Iris pigment epithelial cell (primary cell): ENCODE results near the gene ATP2B2.
A peak's percentile ranks its signal among the peaks of the same experiment; 100 is the strongest.
"Not testable (repeated sequence)": the region's sequence is repeated elsewhere in the genome, so short reads cannot be mapped to it uniquely, and the experiment has no call there.

Experiments used
- DNase-seq: peaks from one replicate; pipeline ENCODE4 v3.0.0-alpha.2; 2011; ENCODE audit warnings: low read depth

The ATP2B2 gene

DNA sequence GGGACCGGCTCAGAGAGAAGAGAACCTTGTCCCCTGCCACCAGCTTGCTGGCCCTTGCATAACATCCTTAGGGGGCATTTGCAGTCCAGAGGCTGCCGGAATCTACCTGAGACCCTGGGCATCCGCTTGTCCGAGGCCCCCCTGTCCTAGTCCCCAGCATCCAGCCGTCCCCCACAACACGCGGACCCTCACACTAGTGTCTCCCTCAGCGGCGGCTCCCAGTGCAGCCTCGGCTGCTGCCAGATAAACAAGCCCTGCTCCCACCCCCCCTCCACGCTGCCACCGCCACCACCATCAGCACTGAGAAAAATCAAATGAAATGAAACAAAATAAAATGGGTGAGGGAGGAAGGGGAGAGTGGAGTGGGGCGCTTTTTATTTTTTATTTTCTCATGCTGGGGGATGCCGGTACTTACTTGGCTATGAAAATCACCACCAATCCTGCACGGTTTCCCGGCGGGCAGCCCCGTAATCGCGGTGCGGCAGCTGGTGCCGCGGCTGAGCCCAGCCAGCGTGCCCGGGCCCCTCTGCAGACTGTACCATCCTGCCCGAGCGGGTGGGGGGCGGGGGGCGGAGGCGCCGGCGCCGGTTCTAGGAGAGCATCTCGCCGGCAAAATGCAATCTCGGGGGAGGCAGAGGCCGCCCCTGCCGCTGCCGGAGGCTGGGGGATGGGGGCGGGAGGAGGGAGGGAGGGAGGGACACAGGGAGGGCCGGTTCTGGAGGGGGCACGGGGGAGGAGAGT, at the start of gene ATP2B2:
Gene ATP2B2, minus strand, starts transcription at position 537 of the 741 bp plus-strand sequence. CDS start 56,043 bp downstream, outside the sequence.
- DNase-seq = no peak

DNA sequence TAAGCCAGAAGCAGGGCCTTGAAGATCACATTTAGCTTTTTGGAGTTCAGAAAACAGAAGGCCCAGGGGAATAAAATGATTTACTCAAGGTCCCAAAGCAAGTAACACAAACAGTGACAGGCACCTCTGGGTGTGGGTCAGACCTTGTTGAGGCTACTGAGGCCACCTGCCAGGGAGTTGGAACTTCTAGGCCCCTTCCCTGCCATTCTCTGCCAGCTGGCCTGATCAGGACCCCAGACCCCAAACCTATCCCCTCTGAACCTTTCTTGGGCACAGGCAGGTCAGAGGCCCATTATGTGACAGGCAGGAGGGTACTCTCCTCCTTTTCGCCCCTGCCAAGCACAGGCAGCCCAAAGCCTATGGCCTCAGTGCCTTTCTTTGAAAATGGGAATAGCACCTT, 49.4 kb upstream of the ATP2B2 start:
- DNase-seq = no peak

GRCh38 chr3:10554236-10554611, 48.8 kb upstream of the ATP2B2 start:
- no peak for DNase-seq

DNA sequence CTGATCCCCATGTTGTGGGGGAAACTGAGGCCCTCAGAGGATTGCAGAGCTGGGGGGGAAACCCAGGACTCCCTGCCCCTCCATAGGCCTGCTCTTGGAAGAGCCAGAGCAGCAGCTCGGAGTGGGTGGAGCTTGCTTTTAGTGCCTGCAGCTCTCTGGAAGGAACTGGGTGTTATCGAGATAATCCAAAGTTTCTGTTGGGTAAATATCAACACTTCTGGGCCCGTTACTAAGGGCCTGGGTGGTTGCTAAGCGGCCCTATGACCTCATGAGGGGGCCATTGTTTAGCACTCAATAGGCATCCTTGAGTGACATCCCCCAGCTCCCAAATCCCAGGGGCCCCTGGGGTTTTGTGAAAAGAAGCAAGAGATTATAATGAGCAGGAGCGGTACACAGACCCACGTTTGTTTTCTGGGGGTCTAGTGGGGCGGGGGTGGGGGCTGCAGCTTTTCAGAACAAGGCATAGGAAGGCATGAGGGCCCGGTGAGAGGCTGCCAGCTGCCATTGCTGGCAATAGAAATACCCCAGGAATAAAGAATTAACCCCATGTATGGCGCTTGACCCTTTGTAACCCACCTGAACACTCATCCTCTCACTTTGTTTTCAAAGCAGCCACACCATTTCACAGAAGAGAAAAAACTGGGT, 48.3 kb upstream of the ATP2B2 start:
- DNase-seq = no peak

DNA sequence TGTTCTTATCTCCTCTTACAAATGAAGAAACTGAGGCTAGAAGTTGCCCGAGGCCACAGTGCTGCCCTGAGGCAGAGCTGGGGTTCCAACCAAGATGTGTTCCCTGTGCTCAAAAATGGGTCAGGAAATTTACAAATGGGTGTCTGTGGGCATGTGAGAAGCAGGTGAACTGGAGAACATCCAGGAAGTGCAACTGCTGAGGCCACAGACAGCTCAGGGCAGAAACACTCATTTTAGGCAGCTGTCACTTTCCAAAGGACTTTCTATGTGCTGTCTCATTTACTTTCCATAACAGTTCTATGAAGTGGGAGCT, 47.2 kb upstream of the ATP2B2 start:
- DNase-seq = no peak

- peak; percentile 25 for DNase-seq
Measured at GRCh38 chr3:10551821-10552630, 46.6 kb upstream of the ATP2B2 start.

GRCh38 chr3:10551139-10551538, 45.8 kb upstream of the ATP2B2 start:
- DNase-seq = no peak

DNA sequence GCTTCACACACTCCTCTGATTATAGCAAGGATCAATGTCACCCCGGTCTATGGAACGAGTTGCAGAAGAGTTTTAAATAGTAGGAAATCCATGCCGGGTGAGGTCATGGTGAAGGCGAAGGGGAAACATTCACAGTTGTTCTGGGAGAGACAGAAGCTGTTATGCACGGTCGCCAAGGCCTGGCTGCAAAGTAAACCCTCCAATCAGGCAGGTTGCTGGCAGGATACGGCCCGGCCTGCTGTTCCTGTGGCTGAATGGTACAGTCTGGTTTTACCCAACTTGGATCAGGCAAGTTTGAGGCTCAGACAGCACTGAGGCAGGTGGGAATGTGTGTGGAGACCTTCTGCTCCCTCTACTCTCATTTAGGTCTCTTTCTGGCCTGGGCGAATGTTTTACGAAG, 45.3 kb upstream of the ATP2B2 start:
- no peak for DNase-seq

GRCh38 chr3:10549617-10550230, 44.3 kb upstream of the ATP2B2 start:
- DNase-seq = no peak

DNA sequence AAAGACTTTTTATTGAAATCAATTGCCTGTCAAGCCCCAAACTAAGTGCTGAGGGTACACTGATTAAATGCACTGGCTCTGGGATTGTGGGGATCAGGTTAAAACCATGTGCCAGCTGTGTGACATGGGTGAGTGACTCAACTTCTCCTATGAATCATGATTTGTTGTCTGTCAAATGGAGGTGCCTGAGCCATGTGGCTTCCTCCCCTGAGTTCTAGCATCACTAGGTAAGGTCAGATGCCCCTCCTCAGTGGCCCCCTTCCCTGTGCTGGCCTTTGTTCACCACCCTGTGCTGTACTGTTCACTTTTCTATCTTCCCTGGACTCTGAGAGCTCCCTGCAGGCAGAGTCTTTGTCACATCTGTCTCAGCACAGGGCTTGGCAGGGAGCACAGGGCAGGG, 43.6 kb upstream of the ATP2B2 start:
- no peak for DNase-seq

DNA sequence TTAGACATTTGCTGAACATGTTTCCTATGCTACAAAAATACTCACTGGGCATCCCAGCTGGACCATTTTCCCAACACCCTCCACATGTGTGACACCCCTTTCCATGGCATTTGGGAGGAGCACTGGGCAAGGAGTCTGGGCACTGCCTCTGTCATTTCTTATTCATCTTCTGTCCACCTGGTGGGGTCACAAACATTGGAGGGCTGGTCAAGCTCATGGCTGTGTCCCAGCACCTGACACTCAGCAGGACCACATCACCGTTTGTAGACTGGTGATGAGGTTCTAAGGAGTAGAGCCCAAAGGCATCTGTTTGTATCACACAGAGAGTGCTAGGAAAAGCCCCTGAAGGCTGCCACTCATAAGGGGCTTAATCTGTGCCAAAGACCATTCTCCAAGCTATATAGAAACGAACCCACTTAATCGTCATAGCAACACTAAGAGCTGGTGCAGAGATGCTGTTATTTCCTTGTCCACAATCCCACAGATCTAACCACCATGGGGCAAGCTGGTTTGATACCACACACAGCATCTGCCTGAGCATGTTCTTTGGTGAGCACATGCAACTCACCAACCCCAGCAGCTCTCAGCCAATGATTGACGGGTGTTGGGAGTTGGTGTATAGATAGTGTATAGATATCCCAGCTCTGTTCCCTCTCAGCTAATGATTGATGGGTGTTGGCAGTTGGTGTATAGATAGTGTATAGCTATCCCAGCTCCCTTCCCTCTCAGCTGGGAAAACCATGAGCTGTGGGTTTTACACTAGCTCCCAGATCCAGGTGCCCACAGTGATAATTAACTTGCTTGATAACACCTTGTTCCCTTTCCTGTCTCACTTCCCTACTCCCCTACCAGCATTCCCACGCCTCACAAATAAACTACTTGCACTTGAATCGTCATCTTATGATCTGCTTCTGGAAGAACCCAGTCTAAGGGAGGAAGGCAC, 42.7 kb upstream of the ATP2B2 start:
- DNase-seq = no peak

DNA sequence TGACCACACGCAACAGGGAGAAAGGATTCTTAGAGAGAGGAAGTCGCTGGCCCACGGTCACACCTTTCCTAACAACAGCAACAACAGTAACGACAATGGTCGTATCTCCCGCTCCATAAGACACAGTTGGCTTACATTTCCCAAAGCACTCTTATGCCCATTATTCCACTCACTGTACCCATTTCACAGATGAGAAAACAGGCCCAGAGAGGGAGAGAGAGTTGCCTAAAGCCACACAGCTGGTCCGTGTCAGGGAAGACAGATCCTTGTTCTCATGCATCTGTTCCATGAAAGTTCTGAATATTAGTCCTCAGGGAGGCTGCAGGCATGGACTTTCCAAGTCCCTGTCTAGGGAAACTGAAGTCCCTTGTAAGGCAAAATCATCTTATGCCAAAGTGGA, 42.0 kb upstream of the ATP2B2 start:
- DNase-seq = no peak

GRCh38 chr3:10546820-10547263, 41.5 kb upstream of the ATP2B2 start:
- DNase-seq = no peak

DNA sequence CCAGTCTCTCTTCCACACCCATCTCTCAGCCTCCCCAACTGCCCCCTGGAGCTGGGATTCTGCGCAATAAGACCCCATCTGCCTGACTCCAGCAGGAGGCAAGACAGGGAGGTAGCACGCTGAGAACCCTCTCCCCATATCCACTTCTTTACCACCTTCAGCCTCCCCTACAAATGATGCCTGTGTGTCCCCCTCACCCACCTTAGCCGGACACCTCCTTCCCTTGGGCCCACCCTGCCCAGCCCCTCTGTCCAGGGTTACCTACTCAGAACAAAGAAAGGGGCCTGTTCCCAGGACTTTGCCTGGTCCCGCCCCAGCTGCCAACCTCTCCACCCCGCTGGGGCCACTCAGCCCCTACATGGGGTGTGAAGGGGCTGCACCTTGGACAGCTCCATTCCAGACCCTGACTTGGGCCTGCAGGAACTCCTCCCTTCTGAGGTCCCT, 40.8 kb upstream of the ATP2B2 start:
- no peak for DNase-seq

- no peak for DNase-seq
Measured at GRCh38 chr3:10542518-10542917, 37.1 kb upstream of the ATP2B2 start.

- not testable (repeated sequence) for DNase-seq
Measured at GRCh38 chr3:10540347-10540746, 35.0 kb upstream of the ATP2B2 start.

GRCh38 chr3:10534066-10534465, 28.7 kb upstream of the ATP2B2 start:
- DNase-seq = no peak

DNA sequence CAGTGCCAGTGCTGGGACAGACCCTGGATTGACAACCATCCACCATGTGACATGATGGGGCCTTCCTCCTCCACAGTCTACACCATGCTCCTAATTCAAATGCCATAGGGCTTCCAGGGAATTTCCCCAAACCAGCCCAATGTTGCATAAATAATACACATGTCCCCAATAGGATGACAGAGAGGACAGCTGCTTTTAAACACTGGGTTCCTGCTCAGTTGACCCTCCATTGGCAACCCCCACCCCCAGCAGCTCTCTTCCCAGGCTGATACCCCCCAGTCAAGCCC, 28.3 kb upstream of the ATP2B2 start:
- DNase-seq = no peak

GRCh38 chr3:10532939-10533736, 27.8 kb upstream of the ATP2B2 start:
- DNase-seq = no peak

- no peak for DNase-seq
Measured at GRCh38 chr3:10531031-10531430, 25.6 kb upstream of the ATP2B2 start.

- DNase-seq = no peak
Measured at GRCh38 chr3:10530241-10530640, 24.9 kb upstream of the ATP2B2 start.
